GM19372 (cell line): Measurements from ENCODE around the gene COX7A1.
A peak's percentile ranks its signal among the peaks of the same experiment; 100 is the strongest.
"Not testable (repeated sequence)": the region's sequence is repeated elsewhere in the genome, so short reads cannot be mapped to it uniquely, and the experiment has no call there.

Source experiments
- ATAC-seq: cut with Tn5 transposase; IDR thresholded peaks from one replicate; pipeline ENCODE4 v1.9.1; 2021; ENCODE audit warnings: mild to moderate bottlenecking, low read depth, moderate library complexity; ENCODE audit not compliant: unreplicated experiment

Gene COX7A1

DNA sequence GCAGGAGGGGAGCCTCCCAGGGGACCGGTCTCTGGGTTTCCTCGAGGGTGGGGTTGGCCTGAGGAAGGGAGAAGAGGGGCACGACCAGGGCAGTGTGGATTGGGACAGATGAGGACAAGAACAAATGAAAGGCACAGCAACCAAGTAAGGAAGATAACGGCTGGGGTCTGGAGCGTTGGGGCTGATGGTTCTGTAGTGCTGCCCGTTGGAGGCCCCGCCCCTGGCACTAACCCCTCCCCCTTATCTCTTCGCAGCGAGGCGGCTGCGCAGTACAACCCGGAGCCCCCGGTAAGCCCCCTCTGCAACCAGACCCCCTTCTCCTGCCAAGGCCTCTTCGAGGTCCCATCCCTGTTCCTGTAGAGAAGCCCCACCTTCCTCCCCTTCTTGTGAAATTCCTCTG lies 10.2 kb downstream of the COX7A1 start:
- ATAC-seq: no peak

DNA sequence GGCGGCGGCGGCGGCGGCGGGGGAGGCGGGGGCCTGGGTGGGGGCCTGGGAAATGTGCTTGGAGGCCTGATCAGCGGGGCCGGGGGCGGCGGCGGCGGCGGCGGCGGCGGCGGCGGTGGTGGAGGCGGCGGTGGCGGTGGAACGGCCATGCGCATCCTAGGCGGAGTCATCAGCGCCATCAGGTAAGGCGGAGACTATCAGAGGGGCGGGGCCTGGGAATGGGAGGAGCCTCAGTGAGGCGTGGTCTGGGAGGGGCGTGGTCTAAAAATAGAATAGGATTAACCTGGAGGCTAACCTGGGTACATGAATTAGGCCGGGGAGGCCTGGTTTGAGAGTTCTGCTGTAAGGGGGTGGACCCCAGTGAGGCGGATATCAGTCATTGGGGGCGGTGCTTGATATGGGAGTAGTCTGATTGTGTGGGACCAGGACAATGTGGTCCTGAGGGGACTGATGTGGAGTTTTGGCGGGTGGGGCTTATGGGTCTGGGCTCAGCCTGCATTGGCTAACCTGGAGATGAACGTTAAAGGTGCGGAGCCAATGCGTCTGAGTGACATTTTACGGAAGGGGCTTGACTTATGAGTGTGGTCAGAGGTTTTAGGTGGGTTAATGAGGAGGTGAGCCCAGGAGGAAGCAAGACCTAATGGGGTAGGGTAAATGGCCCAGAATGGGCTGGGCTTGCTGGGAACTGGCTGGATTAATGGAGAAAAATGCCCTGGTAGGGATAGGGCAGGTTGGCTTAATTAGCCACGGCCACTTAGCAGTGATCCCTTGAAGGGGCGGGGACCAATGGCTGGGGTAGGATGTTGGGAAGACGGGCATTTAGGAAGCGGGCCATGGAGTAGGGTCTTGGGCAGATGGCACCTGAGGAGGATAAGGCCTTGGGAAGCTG lies 11.0 kb downstream of the COX7A1 start:
- no peak for ATAC-seq

DNA sequence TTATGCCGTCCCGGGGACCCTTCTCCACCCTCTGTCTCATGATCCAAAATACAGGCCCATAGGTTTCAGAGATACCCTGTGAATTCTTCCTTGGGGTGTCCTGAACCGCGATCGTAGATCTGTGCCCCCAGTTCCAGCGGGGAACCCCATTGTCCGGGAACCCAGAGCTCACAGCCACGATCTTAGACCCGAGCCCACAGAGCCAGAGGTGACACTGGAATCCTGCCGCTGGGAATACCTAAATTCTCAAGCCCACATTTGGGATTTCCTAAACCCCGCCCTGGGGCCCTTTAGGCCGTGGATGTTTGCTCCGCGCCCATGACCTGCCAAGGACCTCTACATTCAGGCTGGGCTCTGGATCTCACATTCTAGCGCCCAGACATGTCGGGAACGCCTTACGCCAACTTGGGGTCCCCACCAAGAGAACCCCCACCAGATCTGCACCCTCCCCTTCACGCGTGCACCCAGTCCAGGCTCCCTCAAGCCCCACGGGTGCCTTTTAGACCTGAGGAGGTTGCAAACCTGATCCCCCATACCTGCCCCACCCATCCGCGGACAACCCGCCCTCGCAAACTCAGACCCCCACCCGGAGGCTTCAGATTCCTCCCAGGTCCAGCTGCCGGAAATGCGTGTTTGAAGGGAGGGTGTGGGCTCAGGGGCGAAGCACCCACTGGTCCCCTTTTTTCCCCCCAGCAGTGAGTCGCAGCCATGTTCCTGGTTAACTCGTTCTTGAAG lies 11.8 kb downstream of the COX7A1 start:
- no peak for ATAC-seq

DNA sequence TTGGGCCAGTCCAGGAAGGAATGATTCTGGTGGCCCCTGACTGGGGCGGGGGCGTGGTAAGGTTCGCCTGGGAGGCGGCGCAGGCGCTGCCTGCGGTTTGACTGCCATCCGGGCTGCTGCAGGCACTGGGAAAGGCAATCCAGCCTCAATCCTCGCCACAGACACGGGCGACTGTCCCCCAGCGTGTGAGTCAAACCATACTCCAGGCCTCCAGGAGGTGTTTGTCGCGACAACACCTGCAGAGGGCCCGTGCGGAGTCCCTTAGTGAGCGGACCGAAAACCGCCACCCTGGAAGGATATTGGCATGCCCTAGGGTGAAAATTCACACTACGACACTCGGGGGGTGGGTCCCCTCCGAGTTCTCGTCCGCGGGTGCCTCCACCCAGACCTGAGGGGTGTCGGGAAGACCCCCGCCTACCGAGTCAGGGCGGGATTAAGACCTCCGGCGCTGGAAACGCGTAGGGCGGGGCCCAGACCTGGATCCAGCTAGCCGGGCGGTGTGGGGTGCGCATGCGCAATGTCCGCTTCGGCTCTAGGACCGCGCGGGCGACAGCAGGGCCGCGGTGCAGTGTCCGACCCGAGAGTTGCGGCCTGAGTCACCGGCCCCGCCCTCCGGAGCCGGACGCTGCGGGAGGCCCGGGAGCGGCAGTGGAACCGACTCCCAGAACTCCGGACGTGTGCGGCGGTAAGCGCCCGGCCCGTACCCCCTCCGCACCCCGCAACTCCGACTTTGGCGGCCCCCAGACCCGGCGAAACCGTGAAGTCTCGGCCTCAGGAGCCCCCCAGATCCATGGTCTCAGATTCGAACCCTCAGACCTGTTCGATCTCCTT lies 12.6 kb downstream of the COX7A1 start, which contains the start of gene CAPNS1:
Gene CAPNS1 (plus strand): TSS at position 594 of the 831 bp plus-strand sequence. CDS start 946 bp downstream, outside the sequence.
- peak; percentile 84 for ATAC-seq

DNA sequence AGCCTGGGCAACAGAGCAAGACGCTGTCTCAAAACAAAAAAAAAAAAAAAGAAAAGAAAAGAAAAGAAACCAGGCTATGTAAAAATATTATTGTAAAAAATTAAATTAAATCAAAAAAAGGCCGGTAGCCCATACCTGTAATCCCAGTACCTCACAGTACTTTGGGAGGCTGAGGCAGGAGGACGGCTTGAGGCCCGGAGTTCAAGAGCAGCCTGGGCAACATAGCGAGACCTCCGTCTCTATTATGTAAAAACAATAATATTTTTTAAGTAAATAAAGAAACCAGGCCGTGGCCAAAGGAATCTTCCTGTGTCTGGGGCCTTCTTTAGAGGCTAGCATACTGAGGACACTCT lies 13.2 kb downstream of the COX7A1 start:
- ATAC-seq: no peak

DNA sequence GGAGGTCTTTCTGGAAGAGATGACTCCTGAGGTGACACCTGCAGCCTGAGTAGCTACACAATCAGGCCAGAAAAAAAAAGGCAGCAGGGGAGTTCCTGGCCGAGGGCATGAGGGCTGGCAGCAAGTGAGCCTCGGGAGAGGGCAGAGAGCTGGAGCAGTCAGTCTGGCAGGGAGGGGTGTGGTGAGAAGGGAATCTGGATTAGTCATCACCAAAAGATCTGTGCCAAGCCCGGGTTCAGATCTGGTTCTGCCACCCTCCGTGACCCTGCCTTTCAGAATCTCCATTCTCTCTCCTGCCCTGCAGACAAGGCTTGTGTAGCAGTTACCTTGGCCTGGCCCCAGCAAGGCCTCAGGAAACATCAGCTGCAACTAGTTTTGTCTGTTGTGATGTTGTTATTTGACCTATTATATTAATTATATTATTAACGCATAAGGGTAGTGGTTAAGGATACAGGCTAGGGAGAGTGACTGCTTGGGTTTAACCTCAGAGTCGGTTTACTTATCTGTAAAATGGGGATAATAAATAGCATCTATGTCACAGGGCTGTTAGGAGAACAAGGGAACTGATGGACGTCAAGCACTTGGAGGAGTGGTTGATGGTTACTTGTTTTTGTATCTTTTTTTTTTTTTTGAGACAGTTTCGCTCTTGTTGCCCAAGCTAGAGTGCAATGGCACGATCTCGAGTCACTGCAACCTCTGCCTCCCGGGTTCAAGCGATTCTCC lies 15.1 kb downstream of the COX7A1 start:
- ATAC-seq: no peak

DNA sequence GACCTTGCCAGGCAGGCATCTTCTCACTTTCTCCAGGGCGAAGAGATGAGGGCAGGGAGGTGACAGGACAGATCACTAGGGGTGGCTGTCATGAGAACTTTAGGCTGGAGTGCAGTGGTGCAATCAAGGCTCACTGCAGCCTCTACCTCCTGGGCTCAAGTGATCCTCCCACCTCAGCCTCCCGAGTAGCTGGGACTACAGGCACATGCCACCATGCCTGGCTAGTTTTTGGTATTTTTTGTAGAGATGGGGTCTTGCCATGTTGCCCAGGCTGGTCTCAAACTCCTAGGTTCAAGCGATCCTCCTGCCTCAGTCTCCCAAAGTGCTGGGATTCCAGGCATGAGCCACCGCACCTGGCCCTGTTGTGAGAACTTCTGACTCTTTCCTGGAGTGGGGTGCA lies 17.4 kb downstream of the COX7A1 start:
- not testable (repeated sequence) for ATAC-seq

DNA sequence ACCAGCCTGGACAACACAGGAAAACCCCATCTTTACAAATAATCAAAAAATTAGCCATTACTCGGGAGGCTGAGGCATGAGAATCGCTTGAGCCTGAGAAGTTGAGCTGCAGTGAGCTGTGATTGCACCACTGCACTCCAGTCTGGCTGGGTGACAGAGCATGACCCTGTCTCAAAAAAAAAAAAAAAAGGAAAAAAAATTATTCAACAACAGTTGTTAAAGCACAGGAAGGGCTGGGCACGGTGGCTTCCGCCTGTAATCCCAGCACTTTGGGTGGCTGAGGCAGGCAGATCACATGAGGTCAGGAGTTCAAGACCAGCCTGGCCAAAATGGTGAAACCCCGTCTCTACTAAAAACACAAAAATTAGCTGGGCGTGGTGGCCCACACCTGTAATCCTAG lies 21.0 kb downstream of the COX7A1 start:
- not testable (repeated sequence) for ATAC-seq

DNA sequence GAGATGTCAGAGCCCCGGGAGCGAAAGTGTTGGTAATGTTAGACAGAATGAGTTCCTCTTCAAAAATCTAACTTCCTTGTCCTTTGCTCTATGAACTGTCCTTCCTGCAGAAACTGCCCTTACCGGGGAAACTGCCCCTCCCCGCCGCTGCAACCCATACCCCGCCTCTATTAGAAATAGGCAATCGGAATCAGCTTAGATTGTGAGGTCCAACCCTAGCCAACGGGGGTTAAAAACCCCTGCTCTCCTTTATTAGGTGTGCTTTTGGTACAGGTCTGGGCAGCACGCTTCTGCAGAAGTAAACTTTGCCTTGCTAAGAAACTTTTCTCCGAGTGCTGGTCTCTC lies 23.9 kb downstream of the COX7A1 start:
- no peak for ATAC-seq

DNA sequence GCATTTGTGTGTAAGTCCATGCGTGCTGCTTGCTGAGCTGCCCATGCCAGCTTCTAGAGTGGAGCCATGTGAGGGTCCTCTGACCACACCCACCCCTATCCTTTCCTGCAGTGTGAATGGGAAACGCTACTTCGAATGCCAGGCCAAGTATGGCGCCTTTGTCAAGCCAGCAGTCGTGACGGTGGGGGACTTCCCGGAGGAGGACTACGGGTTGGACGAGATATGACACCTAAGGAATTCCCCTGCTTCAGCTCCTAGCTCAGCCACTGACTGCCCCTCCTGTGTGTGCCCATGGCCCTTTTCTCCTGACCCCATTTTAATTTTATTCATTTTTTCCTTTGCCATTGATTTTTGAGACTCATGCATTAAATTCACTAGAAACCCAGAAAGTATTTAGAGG lies 26.7 kb downstream of the COX7A1 start:
- ATAC-seq: no peak

DNA sequence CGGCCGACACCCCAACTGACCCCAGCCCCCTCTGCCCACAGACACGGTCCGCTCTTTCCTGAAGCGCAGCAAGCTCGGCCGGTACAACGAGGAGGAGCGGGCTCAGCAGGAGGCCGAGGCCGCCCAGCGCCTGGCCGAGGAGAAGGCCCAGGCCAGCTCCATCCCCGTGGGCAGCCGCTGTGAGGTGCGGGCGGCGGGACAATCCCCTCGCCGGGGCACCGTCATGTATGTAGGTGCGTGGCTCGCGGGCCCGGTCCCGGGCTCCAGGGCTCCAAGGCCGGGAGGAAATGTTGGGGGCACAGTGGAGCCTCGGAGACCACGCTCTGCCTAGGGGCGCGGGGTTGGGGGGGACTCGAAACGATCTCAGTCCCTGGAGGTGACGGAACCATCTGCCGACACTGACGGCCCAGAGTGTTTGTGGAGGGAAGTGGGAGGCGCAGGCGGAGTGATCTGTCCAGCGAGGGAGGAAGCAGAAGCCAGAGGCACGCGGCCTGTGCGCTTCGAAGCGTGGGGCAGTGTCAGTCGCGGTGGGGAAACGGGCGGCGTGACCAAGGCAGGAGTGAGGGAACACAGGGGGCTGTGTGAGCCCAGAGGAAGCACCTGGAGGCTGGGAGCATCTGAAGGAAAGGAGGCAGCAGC lies 30.6 kb downstream of the COX7A1 start:
- ATAC-seq: no peak

DNA sequence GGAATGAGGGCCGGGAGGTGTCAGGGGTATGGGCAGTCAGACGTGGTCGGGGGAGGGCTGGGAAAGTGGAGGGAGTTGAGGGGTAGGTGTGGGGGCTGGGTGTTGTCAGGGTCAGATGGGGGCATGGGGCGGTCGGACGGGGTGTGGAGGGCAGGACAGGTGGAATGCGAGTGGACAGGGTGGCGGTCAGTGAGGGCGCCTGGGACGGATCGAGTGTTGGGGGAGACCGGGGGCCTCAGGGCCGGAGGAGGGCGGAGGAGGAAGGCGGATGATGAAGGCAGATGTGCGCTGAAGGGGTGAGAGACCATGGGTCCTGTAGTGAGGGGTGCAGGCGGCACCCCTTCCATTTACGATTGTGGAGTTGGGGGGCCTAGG lies 31.3 kb downstream of the COX7A1 start:
- no peak for ATAC-seq

DNA sequence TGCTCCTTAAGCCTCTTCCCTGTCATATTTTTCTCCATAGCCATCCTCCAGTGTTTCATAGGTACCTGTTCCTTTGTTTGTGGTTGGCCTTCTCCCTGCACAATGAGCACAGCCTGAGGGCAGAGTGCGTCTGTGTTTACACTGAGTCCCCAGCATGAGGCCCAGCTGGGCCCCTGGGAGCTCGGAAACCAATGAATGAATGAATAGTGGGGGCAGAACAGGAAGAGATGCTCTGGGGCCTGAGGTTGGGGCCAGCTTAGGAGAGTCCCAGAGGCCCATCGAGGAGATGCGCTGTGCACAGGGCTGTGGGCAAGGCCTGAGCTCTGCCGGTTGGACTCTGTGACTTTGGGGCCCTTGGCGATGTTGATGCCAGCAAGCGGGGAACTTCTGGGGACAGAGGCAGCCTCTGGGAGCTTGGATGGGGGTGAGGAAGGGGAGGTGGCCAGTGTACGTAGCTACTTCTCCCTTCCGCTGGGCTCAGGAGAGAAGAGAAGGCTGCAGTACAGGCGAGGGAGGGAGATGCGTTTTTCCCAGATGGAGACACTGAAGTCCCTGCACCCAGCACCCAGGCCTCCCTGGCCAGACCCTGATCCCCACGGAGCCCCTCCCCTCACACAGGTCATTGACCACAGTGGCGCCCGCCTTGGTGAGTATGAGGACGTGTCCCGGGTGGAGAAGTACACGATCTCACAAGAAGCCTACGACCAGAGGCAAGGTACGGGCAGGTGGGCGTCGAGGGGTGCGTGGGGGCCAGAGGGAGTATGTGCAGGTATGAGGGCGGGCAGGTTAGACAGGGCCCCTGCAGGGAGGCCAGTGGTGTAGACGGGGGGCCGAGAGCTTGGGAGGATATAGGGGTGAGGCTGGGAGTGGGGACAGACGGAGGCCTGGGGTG lies 31.9 kb downstream of the COX7A1 start:
- ATAC-seq: no peak

DNA sequence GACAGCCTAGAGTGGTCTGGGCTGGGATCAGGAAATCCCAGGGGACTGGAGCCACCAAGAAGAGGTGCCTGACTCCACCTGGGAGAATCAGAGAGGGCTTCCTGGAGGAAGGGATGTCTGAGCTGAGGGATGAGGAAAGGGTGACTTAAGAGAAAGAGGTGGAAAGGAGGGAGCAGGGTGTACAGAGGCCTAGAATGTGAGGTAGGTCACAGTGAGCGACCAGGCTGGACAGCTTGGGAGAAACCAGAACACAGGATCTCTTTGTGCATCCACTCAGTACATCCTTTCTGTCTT lies 36.0 kb downstream of the COX7A1 start:
- ATAC-seq: no peak

DNA sequence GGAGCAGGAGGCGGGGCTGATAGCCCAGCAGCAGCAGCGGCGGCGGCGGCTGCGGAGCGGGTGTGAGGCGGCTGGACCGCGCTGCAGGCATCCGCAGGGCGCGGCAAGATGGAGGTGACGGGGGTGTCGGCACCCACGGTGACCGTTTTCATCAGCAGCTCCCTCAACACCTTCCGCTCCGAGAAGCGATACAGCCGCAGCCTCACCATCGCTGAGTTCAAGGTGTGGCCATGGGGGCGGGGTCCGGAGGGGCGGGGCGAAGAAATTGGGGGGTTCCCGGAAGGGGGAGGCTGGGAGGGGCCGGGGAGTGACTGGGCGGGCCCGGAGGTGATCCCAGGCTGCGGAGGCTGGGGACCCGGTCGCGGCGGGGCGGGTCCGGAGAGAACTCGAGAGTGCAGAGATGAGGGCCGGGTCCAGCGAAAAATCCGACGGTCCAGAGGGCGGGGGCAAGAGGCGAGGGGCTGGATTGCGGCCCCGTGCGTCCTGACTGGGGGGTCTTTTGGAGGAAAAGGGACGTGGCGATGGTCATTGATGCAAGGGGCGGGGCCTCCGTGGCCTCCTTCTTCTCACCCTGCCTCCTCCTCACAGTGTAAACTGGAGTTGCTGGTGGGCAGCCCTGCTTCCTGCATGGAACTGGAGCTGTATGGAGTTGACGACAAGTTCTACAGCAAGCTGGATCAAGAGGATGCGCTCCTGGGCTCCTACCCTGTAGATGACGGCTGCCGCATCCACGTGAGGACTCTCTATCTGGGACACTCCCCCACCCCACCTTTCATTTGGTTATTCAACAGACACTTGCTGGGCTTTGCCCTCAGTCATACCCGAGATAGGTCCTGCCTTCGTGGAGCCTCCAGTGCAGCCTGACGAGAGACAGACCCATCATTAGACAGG lies 36.5 kb downstream of the COX7A1 start, which contains the start of gene TBCB:
Gene TBCB (plus strand): TSS at position 16 of the 891 bp plus-strand sequence. CDS start 93 bp downstream, at position 109.
- ATAC-seq: peak; percentile 37

DNA sequence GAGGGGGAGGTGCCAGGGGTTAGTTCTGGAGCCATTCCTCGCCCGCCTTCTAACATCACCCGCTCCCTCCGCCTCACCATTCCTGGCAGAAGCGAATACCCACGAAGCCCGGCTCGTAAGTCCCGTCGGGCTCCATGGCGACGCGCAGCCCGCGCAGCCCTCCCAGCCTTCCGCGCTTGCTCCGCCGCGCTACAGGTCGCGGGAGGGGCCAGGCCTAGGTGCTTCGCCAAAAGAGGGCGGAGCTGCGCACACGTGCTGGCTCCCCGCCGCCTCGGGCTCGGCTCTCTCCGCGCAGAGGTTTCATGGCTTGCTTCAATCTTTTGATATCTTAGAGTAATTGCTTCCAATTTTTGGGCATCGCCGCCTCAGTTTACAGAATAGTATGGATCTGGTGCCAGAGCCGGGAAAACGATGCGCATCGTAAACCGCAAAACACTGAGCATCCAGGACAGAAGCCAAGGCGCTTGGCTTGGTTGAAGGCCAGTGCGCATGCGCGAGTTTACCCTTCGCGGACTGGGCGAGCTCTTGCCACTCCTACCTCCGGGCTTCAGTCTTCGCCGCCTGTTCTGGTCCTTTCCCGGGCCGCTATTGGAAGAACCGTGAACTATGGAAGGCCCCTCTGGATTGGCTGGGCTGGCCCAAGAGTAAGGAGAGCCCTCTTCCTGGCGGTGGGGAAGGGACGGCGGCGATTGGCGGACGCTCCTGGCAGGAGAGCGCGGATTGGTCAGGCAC lies 37.4 kb downstream of the COX7A1 start, which contains the start of gene POLR2I:
Gene POLR2I (minus strand): TSS at position 155 of the 732 bp plus-strand sequence. CDS start 19 bp downstream, at position 136.
- peak; percentile 83 for ATAC-seq
